RKO (cell line): ENCODE data around the gene KANSL1L.

Source experiments
- DNase-seq: peaks from one replicate; pipeline ENCODE4 v3.0.0-alpha.2; 2016; ENCODE audit warnings: low spot score

KANSL1L gene

DNA sequence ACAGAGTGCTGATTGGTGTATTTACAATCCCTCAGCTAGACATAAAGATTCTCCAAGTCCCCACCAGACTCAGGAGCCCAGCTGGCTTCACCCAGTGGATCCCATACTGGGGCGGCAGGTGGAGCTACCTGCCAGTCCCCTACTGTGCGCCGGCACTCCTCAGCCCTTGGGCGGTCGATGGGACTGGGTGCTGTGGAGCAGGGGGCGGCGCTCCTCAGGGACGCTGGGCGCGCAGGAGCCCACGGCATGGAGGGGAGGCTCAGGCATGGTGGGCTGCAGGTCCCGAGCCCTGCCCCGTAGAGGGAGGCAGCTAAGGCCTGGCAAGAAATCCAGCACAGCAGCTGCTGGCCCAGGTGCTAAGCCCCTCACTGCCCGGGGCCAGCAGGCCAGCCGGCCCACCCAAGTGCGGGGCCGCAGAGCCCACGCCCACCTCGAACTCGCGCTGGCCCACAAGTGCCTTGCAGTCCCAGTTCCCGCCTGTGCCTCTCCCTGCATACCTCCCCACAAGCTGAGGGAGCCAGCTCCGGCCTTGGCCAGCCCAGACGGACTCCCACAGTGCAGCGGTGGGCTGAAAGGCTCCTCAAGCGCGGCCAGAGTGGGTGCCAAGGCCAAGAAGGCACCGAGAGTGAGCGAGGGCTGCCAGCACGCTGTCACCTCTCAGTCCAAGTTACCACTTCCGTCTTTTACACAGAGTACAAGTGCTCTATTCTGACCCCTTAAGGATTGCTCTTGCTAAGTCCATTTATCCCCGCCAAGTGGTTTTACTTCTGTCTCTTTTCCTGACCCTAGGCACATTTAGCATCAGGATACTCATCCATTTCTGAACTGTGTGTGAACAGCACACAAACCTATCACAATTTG lies 170.5 kb downstream of the KANSL1L start:
- DNase-seq: no peak

GRCh38 chr2:209998596-209998995 lies 172.6 kb downstream of the KANSL1L start:
- no peak for DNase-seq

DNA sequence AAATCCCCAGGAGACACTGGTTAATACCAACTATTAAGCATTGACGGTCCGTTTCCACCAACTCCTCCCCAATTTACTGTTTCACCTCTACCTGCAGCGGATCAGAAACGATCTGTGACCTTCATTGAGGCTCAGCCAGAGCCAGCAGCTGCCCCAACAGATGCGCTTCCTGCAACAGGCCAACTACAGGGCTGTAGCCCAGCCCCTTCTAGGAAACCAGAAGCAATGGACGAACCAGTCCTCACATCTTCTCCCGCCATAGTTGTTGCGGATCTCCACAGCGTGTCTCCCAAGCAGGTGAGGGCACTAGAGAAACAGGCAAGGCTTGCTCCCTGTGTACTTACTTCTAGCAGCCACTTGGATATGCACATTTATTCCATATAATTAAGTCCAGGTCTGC lies 177.2 kb downstream of the KANSL1L start:
- no peak for DNase-seq

DNA sequence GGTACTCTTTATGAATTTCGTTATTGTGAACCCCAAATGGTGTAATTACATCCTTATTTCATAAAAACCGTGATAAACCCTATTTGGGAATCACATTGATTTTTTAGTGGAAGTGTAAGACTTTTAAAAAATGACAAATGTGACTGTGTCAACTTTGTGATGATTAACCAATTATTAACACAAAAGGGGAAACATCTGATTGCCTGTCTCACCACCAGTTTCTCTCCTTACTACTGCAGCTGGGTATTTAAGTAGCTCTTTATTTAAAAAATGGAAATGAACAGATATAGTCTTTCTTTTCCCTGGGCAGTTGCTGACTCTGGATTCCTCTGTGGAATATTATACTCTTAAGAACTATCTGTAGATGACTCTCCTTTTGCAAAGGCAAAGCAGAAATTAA lies 180.4 kb downstream of the KANSL1L start:
- DNase-seq: no peak

- DNase-seq: no peak
These were observed 183.2 kb downstream of the KANSL1L start for GRCh38 chr2:209988010-209988409.

DNA sequence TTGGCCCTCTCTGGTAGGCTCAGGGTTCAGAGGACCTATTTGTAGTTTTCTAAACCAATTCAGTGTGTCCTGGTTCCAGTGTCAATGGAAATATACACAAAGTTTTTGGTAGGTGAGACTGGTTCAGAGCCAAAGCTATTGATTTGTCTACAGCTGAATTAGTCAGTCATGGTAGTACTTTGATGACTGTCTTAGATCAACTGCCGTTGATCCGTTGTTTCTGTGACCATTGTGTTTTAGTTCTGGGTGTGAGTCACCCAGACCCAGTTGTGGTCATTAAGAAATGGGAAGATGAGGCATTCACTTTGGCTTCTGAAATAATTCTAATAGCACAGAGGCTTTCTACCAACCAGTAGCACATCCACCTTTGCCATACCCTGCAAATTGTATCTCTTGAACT lies 184.8 kb downstream of the KANSL1L start:
- no peak for DNase-seq

DNA sequence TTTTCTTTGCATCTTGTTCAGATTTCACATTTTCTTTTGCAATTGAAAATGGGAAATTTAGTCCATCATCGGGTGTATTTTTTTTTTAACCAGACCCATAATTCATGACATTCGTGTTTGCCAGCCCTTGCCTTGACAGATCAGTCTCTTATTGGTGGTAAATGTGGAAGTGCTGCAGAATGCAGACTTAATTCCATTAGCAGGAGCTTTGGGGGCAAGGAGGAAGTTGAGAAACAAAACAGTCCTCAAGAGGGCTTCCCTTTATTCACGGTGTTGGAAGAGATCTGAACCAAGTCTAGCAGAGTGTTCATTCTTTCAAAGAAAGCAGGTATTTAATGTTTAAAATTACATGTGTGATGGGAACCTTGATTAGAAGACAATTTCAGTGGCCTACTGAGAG lies 185.3 kb downstream of the KANSL1L start:
- no peak for DNase-seq

DNA sequence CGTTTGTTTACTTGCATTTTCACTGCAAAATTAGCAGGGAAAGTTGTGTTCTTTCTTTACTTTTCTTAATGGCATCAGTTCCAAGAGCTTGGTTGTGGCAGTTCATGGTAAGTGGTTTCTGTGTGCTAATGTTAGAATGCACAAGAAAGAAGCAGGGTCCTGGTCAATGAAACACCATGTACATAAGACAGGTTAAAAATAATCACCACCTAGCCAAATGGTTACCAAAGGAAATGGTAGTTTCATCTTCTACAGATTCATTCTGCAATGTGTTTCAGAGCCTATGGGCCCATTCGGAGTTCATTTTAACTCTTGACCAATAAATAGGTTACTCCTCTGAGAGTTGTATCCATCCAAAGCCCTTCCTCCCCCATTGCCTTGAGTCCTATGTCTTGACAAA lies 186.9 kb downstream of the KANSL1L start:
- no peak for DNase-seq

DNA sequence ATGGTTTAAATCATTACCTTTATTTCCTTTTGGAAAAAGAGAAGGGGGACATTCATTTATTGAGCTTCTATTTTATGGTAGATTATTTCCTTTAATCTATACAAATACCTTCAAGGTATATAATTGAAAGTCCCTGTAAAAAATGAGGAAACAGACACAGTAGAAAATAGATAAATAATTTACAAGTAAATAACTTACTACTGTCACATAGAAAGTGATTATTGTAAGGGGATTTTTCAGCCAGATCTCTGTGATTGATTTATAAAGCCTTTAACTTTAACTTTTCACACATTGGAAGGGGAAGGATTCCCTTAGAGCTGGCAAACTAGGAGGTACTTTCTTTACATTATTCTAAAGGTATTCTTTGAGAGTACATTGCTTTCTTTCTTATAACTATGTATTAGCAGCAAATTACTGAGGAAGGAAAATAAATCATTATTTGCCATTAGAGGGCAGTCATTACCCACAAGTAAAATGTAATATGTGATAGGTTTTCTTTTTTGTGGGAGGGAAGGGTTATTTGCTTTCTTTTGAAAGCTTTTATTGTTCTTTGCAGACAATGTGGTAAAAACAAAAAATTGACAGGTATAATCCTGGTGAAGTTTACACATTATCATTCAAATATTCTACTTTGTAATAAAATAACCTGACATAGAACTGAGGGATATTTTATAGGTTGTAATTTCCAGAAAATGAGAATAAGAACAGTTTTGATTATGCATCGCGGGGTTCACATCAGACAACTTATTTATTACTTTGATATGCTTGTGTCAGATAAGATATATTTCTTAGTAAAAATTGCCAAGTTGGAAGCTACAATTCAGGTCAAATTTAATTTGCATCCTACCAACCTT lies 193.6 kb downstream of the KANSL1L start:
- DNase-seq: peak; percentile 58

- DNase-seq: no peak
These were observed 194.4 kb downstream of the KANSL1L start for GRCh38 chr2:209976698-209977385.

GRCh38 chr2:209974576-209974975 lies 196.6 kb downstream of the KANSL1L start:
- DNase-seq: peak; percentile 32

- DNase-seq: no peak
These were observed 197.9 kb downstream of the KANSL1L start for GRCh38 chr2:209973328-209973727.
